ENCODE results near the gene DBF4B. TPM values are rescaled to one million over a fixed set of nuclear protein-coding genes. Genes with fewer than 3 reads are reported as not detected.
A peak's percentile ranks its signal among the peaks of the same experiment; 100 is the strongest.

DBF4B gene
- total and polyA plus RNA-seq, 12 donors = 1.9 to 10.5 (median 4.7) TPM

DNA sequence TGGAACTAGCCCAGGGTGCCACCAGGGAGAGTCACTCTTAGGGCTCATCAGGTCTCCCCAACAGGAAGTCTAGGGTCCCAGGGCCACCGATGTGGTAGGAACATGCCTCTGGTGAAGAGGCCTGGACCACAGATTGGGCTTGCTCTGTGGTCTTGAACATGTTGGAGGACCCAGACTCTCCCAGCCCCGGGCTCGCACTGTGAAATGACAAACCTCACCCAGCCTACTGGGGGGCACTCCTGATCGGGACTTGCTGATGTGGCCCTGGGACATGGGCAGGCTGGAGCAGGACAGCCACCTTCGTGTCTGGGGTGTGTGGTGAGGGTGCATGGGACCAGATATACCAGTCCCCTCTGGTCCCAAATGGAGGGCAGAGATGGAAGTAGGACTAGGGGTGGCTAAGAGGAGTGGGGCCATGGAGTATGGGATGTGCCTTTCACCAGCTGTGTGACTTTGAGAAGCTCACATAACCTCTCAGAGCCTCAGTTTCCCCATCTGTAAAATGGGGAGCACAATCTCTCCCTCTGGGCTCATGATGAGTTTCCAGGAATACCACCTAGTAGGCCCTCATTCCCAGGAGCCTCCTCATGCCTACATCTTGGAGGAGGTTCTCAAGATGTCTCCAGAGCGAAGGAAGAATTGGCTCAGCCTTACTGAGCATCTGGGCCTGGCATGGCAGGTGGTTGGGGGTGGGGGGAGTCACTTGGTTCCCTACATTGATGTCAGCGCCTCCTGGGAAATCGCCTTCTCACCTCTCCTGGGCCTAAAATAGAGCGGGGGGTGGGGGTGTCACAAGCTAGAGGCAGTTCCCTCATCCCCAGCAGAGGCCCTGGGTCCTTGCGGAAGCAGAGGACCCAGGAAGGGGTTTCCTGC is 48.8 kb downstream of the DBF4B start:
- intact Hi-C loops (cut with DNase I) = no loop called here
- WGBS, 4 donors = 64 to 100% (median 85%) methylated on average over 2 to 10 of the region's 10 CpGs
- TF ChIP-seq, protein P1, sequence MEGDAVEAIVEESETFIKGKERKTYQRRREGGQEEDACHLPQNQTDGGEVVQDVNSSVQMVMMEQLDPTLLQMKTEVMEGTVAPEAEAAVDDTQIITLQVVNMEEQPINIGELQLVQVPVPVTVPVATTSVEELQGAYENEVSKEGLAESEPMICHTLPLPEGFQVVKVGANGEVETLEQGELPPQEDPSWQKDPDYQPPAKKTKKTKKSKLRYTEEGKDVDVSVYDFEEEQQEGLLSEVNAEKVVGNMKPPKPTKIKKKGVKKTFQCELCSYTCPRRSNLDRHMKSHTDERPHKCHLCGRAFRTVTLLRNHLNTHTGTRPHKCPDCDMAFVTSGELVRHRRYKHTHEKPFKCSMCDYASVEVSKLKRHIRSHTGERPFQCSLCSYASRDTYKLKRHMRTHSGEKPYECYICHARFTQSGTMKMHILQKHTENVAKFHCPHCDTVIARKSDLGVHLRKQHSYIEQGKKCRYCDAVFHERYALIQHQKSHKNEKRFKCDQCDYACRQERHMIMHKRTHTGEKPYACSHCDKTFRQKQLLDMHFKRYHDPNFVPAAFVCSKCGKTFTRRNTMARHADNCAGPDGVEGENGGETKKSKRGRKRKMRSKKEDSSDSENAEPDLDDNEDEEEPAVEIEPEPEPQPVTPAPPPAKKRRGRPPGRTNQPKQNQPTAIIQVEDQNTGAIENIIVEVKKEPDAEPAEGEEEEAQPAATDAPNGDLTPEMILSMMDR (IDR thresholded peaks at IDR 0.05) = no peak
- no peak for TF ChIP-seq POLR2A (IDR thresholded peaks at IDR 0.05)
- H3K27ac ChIP-seq = no peak overlapping the region
- no peaks in the 10 kb centered on the region for H3K9me3 ChIP-seq (replicated peaks in 1 of 3)
- DNase-seq = no peak
- no peak overlapping the region for H3K4me3 ChIP-seq
- H3K4me1 ChIP-seq (replicated peaks in 1 of 2) = peaks cover 4 to 6% of the 10 kb centered on the region in 2 donors
- H3K27me3 ChIP-seq = peaks cover 28% of the 10 kb centered on the region
- no peaks in the 10 kb centered on the region for H3K36me3 ChIP-seq (replicated peaks in 1 of 2)

DNA sequence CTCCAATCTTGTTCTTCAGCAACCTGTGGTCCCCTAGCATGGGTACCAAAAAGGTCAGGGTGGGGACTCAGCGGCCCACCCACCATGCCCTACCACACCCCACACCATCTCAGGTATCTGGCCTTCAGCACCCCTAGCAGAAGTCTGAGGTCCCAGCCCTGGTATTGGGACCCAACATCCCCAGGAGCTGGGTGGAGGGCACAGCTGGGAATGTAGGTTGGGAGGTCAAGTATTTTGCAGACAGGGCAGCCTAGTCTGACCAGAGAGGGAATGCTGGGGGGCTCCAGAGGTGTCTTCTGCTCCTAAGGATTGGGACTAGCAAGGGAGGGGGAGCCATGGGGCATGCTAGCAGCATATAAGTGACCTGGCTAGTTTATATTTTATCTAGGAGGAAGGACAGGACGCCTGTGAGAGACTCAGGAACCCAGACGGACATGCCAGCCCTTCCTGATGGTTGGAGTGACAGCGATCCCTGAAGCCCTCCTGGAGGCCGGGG is 49.5 kb downstream of the DBF4B start:
- intact Hi-C loops (cut with DNase I) = no loop called here
- peaks cover 4 to 6% of the 10 kb centered on the region in 2 donors for H3K4me1 ChIP-seq (replicated peaks in 1 of 2)
- H3K9me3 ChIP-seq (replicated peaks in 1 of 3) = no peaks in the 10 kb centered on the region
- H3K36me3 ChIP-seq (replicated peaks in 1 of 2) = no peaks in the 10 kb centered on the region
- peaks cover 28% of the 10 kb centered on the region for H3K27me3 ChIP-seq
- no peak overlapping the region for H3K27ac ChIP-seq
- DNase-seq = no peak
- TF ChIP-seq, protein P1 (IDR thresholded peaks at IDR 0.05) = no peak
- H3K4me3 ChIP-seq = no peak overlapping the region
- 56 to 61% (median 59%) methylated on average over 5 of the region's 5 CpGs for WGBS, 4 donors

DNA sequence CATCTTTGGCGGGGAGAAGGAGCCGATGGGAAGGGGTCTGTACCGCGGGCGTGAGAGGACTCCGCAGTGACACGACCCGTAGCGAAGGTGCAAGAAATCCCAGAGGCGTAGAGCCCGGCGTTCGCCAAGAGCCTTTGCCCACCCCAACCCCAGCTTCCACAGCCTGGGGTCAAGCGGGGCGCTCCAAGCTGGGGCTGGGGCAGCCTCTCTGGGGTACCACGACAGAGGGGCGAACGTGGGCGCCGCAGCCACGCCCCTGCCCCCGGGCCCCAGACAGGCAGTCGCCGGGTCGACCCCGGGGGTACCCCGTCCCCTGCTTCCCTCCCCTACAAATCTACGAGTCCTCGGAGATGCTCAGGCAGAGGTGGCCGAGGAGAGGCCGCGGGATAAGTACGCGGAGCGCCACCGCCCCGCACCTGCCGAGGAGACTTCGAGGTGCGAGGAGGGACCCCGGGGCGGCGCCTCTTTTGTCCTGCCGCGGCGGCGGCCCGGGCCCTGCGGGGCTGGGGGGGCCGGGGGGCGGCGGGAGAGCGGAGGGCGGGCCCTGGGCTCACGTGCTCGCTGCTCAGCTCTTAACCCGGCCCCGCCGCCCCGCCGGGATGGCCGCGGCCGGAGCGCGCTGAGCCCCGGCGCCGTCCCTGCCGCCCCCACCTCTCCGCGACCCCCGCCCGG is 50.1 kb downstream of the DBF4B start, which contains the start of gene ADAM11:
Gene ADAM11, plus strand, starts transcription at position 575 of the 672 bp plus-strand sequence. CDS start 212 bp downstream, outside the sequence.
- TF ChIP-seq, protein P1 (IDR thresholded peaks at IDR 0.05) = no peak
- TF ChIP-seq POLR2A (IDR thresholded peaks at IDR 0.05) = no peak

More for the DNA sequence above, 50.1 kb downstream of the DBF4B start, which contains the start of gene ADAM11:
- Histone ChIP-seq H3K36me3 (replicated peaks in 1 of 2) (no peaks in the 10 kb centered on the region), H3K27ac (no peak within 1 kb of the TSS), H3K27me3 (peaks cover 28% of the 10 kb centered on the region), H3K4me3 (peak within 1 kb of the TSS in 1 of 4 donors; percentile 57), H3K9me3 (replicated peaks in 1 of 3) (no peaks in the 10 kb centered on the region), H3K4me1 (replicated peaks in 1 of 2) (peaks cover 4 to 6% of the 10 kb centered on the region in 2 donors)
- WGBS, 4 donors = 8 to 37% (median 18%) methylated on average over 13 to 69 of the region's 74 CpGs
- intact Hi-C loops (cut with DNase I) = no loop called here
- no peak for DNase-seq
